ENCODE data around the gene SLC25A33.

DNA sequence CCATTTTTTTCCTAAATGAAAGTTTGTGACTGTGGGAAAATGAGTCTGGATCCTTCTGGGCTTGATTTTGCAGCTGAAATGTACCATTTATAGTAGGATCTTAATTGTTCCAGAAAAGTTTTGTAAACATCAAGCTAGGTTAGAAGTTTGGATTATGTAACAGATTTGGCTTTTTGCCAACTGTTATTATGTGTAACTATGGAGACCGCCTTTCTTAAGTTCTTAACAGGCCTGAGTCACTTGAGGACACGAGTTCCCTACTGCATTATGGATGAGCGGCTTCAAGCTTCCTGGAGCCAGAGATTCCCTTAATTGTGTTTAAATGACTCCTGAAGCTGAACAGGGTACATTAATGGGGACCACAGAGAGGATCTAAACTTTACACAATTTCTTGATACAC, 22.2 kb downstream of the SLC25A33 start:
- TF ChIP-seq CTCF (optimal IDR thresholded peaks at IDR 0.05 in 1 of 3, IDR thresholded peaks at IDR 0.05 in 1 of 3, conservative IDR thresholded peaks at IDR 0.05 in 1 of 3; ENCODE audit: extremely low read depth in 1 of 3, insufficient read depth in 2 of 3, low read length in 3 of 3) = no peak
- no peak for TF ChIP-seq EZH2 (IDR thresholded peaks at IDR 0.05; ENCODE audit: low read length)
